Smooth muscle cell (in vitro differentiated cells): ENCODE results near the gene DUSP15. TPM values are rescaled to one million over a fixed set of nuclear protein-coding genes. Genes with fewer than 3 reads are reported as not detected.

ENCODE experiments used
- DNase-seq: peaks from one replicate; lab custom pipeline; 2025; ENCODE audit not compliant: unreplicated experiment; lab: John Stamatoyannopoulos, UW
- H2AFZ ChIP-seq: fragments of 200-600 bp; sonication (generic); 2 replicates; pipeline ENCODE4 v1.6.0; 2016; ENCODE audit warnings: antibody characterized with exemption, low read depth, mild to moderate bottlenecking
- H3F3A ChIP-seq: fragments of 200-600 bp; sonication (generic); 2 replicates; pipeline ENCODE4 v1.6.0; 2017; ENCODE audit warnings: antibody characterized with exemption, low read depth
- H3K27ac ChIP-seq: fragments of 200-600 bp; sonication (generic); 2 replicates; pipeline ENCODE4 v1.5.1; 2016; ENCODE audit warnings: low read depth, mild to moderate bottlenecking
- H3K27me3 ChIP-seq: fragments of 200-600 bp; sonication (generic); 2 replicates; pipeline ENCODE4 v1.6.1; 2016; ENCODE audit warnings: low read depth, mild to moderate bottlenecking
- H3K36me3 ChIP-seq: fragments of 200-600 bp; sonication (generic); 2 replicates; pipeline ENCODE4 v1.5.1; 2016; ENCODE audit warnings: low read depth
- H3K4me1 ChIP-seq: fragments of 200-600 bp; sonication (generic); 2 replicates; pipeline ENCODE4 v1.5.1; 2016; ENCODE audit warnings: low read depth
- H3K4me2 ChIP-seq: fragments of 200-600 bp; sonication (generic); 2 replicates; pipeline ENCODE4 v1.6.0; 2016; ENCODE audit warnings: mild to moderate bottlenecking
- H3K4me3 ChIP-seq: fragments of 200-600 bp; sonication (generic); 2 replicates; pipeline ENCODE4 v1.5.1; 2016; ENCODE audit warnings: mild to moderate bottlenecking
- H3K79me2 ChIP-seq: fragments of 200-600 bp; sonication (generic); 2 replicates; pipeline ENCODE4 v1.6.0; 2016; ENCODE audit warnings: low read depth, mild to moderate bottlenecking
- H3K9ac ChIP-seq: fragments of 200-600 bp; sonication (generic); 2 replicates; pipeline ENCODE4 v1.6.0; 2016; ENCODE audit warnings: low read depth
- H3K9me3 ChIP-seq: fragments of 200-600 bp; sonication (generic); replicated peaks from 2 replicates; pipeline ENCODE4 v1.5.1; 2016; ENCODE audit warnings: low read depth
- H4K20me1 ChIP-seq: fragments of 200-600 bp; sonication (generic); 2 replicates; pipeline ENCODE4 v1.6.0; 2016; ENCODE audit warnings: low read depth
- CTCF ChIP-seq: fragments of 200-600 bp; sonication (generic); IDR thresholded peaks from 2 replicates; pipeline ENCODE4 v1.5.1; 2017; ENCODE audit warnings: borderline replicate concordance, mild to moderate bottlenecking, antibody characterized with exemption; ENCODE audit not compliant: insufficient read depth, poor library complexity, severe bottlenecking
- WGBS: methylation state at CpG from one replicate; pipeline ENCODE4 v1.1.7; 2016; ENCODE audit warnings: low lambda C conversion rate; 5-methylcytosine and 5-hydroxymethylcytosine counted together
- polyA plus RNA-seq: library from polyadenylated mRNA; unstranded; fragments of >200 nt; fragmentation: Nextera tagmentation; extraction: Ambion mirVana; gene quantifications from 2 replicates; pipeline ENCODE4 v1.2.1, GENCODE V29; 2016
- total RNA-seq: library from RNA; depleted of rRNA; stranded (reverse); fragments of >200 nt; gene quantifications from 2 replicates; pipeline ENCODE4 v1.2.3, GENCODE V29; 2014

The DUSP15 gene
- total and polyA plus RNA-seq, 2 experiments from 2014 or later: 6.2 to 10.2 TPM

DNA sequence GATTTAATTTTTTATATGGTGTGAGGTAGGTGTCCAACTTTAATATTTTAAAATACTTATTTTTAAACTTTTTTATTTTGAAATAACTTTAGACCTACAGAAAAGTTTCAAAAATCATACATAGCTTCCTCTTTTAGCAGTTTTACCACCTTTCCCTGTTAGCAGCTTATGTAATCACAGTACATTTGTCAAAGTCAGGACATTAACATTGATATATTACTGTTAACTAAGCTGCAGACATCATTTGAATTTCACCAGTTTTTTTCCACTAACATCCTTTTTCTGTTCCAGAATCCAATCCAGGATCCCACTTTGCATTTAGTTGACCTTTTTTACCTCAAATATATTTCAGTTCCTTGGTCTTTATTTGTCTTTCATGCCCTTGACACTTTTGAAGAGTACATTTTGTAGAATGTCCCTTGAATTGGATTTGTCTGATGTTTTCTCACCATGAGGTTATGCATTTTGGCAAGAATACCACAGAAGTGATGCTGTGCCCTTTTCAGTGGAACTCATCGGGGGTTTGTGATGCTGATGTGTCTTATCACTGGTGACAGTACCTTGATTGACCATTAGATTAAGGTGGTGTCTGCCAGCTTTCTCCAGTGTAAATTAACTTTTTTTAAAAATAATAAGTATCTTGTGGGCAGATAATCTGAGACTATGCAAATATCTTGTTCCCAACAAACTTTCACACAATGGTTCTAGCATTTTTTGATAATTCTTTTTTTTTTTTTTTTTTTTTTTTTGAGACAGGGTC is 33.5 kb upstream of the DUSP15 start:
- Histone ChIP-seq H3K4me1 (no peaks in the 10 kb centered on the region), H3K79me2 (no peaks in the 10 kb centered on the region), H3K27ac (no peak overlapping the region), H3K36me3 (no peaks in the 10 kb centered on the region), H3F3A (no peaks in the 10 kb centered on the region), H3K9me3 (no peaks in the 10 kb centered on the region), H3K4me2 (no peak overlapping the region), H4K20me1 (no peaks in the 10 kb centered on the region), H3K4me3 (no peak overlapping the region), H2AFZ (no peak overlapping the region), H3K27me3 (no peaks in the 10 kb centered on the region), H3K9ac (no peak overlapping the region)
- 86% methylated on average over 1 of the region's 1 CpG for WGBS
- no peak for TF ChIP-seq CTCF
- DNase-seq: no peak

GRCh38 chr20:31901615-31902014 is 31.3 kb upstream of the DUSP15 start:
- no peaks in the 10 kb centered on the region for H4K20me1 ChIP-seq
- no peak overlapping the region for H3K9ac ChIP-seq
- no peak for TF ChIP-seq CTCF
- H2AFZ ChIP-seq: no peak overlapping the region
- H3K27ac ChIP-seq: no peak overlapping the region
- no peak for DNase-seq
- H3K4me2 ChIP-seq: no peak overlapping the region
- no peaks in the 10 kb centered on the region for H3K79me2 ChIP-seq
- no peaks in the 10 kb centered on the region for H3K9me3 ChIP-seq
- WGBS: 88% methylated on average over 6 of the region's 6 CpGs
- H3F3A ChIP-seq: no peaks in the 10 kb centered on the region
- H3K4me1 ChIP-seq: no peaks in the 10 kb centered on the region
- H3K4me3 ChIP-seq: no peak overlapping the region
- no peaks in the 10 kb centered on the region for H3K36me3 ChIP-seq
- no peaks in the 10 kb centered on the region for H3K27me3 ChIP-seq

- 71% methylated on average over 9 of the region's 9 CpGs for WGBS
- Histone ChIP-seq H3K4me1 (no peaks in the 10 kb centered on the region), H3K27me3 (no peaks in the 10 kb centered on the region), H3K36me3 (no peaks in the 10 kb centered on the region), H3K9ac (no peak overlapping the region), H3F3A (no peaks in the 10 kb centered on the region), H2AFZ (no peak overlapping the region), H4K20me1 (no peaks in the 10 kb centered on the region), H3K9me3 (no peaks in the 10 kb centered on the region), H3K4me3 (no peak overlapping the region), H3K4me2 (no peak overlapping the region), H3K79me2 (no peaks in the 10 kb centered on the region), H3K27ac (no peak overlapping the region)
- no peak for DNase-seq
- no peak for TF ChIP-seq CTCF
Measured at GRCh38 chr20:31897541-31897940, 27.2 kb upstream of the DUSP15 start.

DNA sequence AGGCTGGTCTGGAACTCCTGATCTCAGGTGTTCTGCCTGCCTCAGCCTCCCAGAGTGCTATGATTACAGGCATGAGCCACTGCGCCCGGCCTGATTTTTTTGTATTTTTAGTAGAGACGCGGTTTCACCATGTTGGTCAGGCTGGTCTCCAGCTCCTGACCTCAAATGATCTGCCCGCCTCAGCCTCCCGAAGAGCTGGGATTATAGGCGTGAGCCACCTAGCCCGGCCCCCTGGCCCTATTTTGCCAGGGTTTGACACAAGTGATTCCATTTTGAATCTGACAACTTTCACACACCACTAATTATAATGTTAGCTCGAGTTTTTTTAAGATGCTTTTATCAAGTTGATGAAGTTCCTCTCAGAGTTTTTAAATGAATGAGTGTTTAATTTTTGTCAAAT is 25.7 kb upstream of the DUSP15 start:
- Histone ChIP-seq H3K4me2 (no peak overlapping the region), H3K4me3 (no peak overlapping the region), H3K27ac (no peak overlapping the region), H3K36me3 (no peaks in the 10 kb centered on the region), H3K9ac (no peak overlapping the region), H3K4me1 (no peaks in the 10 kb centered on the region), H3K27me3 (no peaks in the 10 kb centered on the region), H3F3A (no peaks in the 10 kb centered on the region), H2AFZ (no peak overlapping the region), H3K9me3 (no peaks in the 10 kb centered on the region), H4K20me1 (no peaks in the 10 kb centered on the region), H3K79me2 (no peaks in the 10 kb centered on the region)
- WGBS: 95% methylated on average over 9 of the region's 9 CpGs
- TF ChIP-seq CTCF: no peak
- DNase-seq: no peak
